ENCODE measurements around the gene MYRIP.

The MYRIP gene

GRCh38 chr3:40143283-40144090, 334.1 kb downstream of the MYRIP start:
- no peaks in the 10 kb centered on the region for H3K4me1 Mint-ChIP-seq
- TF ChIP-seq, protein P1, sequence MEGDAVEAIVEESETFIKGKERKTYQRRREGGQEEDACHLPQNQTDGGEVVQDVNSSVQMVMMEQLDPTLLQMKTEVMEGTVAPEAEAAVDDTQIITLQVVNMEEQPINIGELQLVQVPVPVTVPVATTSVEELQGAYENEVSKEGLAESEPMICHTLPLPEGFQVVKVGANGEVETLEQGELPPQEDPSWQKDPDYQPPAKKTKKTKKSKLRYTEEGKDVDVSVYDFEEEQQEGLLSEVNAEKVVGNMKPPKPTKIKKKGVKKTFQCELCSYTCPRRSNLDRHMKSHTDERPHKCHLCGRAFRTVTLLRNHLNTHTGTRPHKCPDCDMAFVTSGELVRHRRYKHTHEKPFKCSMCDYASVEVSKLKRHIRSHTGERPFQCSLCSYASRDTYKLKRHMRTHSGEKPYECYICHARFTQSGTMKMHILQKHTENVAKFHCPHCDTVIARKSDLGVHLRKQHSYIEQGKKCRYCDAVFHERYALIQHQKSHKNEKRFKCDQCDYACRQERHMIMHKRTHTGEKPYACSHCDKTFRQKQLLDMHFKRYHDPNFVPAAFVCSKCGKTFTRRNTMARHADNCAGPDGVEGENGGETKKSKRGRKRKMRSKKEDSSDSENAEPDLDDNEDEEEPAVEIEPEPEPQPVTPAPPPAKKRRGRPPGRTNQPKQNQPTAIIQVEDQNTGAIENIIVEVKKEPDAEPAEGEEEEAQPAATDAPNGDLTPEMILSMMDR (IDR thresholded peaks at IDR 0.05) = no peak
- H3K36me3 Mint-ChIP-seq (ENCODE audit: low read depth) = peaks cover 4% of the 10 kb centered on the region
- peaks cover 7% of the 10 kb centered on the region for H3K27me3 Mint-ChIP-seq (ENCODE audit: low read depth, poor library complexity)
- H3K9me3 Mint-ChIP-seq = peaks cover 21% of the 10 kb centered on the region
- no peak overlapping the region for H3K27ac Mint-ChIP-seq
- H3K4me3 Mint-ChIP-seq = no peak overlapping the region
- no peak for DNase-seq

DNA sequence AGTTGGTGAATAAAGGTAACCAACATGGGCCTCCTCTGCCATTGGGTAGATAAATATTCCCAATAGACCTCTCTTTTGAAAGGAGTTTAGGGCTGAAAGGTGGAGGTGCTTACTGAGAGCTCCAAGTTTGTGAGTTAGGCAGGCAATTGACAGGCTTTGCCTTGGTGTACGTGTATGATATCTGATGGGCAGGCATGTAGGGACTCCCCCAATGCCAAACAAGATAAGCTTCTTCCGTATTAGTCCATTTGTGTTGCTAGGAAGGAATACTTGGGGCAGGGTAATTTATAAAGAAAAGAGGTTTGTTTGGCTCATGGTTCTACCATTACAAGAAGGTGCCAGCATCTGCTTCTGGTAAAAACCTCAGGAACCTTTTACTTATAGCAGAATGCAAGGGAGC, 339.4 kb downstream of the MYRIP start:
- H3K4me3 Mint-ChIP-seq = no peak overlapping the region

GRCh38 chr3:40152482-40153133, 343.2 kb downstream of the MYRIP start:
- TF ChIP-seq, protein P1 (IDR thresholded peaks at IDR 0.05) = no peak
- no peak overlapping the region for H3K27ac Mint-ChIP-seq
- H3K36me3 Mint-ChIP-seq (ENCODE audit: low read depth) = no peaks in the 10 kb centered on the region
- no peak for DNase-seq
- no peak overlapping the region for H3K4me3 Mint-ChIP-seq
- no peaks in the 10 kb centered on the region for H3K4me1 Mint-ChIP-seq
- no peaks in the 10 kb centered on the region for H3K27me3 Mint-ChIP-seq (ENCODE audit: low read depth, poor library complexity)
- peaks cover under 1% of the 10 kb centered on the region for H3K9me3 Mint-ChIP-seq

More for the DNA sequence above, 339.4 kb downstream of the MYRIP start:
- no peak overlapping the region for H3K27ac Mint-ChIP-seq
- no peaks in the 10 kb centered on the region for H3K4me1 Mint-ChIP-seq
- H3K36me3 Mint-ChIP-seq (ENCODE audit: low read depth) = no peaks in the 10 kb centered on the region
- no peaks in the 10 kb centered on the region for H3K9me3 Mint-ChIP-seq
- no peaks in the 10 kb centered on the region for H3K27me3 Mint-ChIP-seq (ENCODE audit: low read depth, poor library complexity)
- no peak for DNase-seq
- TF ChIP-seq, protein P1 (IDR thresholded peaks at IDR 0.05) = no peak

- no peak overlapping the region for H3K27ac Mint-ChIP-seq
- peaks cover 40% of the 10 kb centered on the region for H3K9me3 Mint-ChIP-seq
- TF ChIP-seq, protein P1 (IDR thresholded peaks at IDR 0.05) = no peak
- no peak overlapping the region for H3K4me3 Mint-ChIP-seq
- no peaks in the 10 kb centered on the region for H3K27me3 Mint-ChIP-seq (ENCODE audit: low read depth, poor library complexity)
- peaks cover 15% of the 10 kb centered on the region for H3K36me3 Mint-ChIP-seq (ENCODE audit: low read depth)
- DNase-seq = no peak
- H3K4me1 Mint-ChIP-seq = no peaks in the 10 kb centered on the region
Measured at GRCh38 chr3:40160933-40161332, 351.5 kb downstream of the MYRIP start.

- Mint-ChIP-seq H3K27me3 (ENCODE audit: low read depth, poor library complexity) (peaks cover 3% of the 10 kb centered on the region), H3K27ac (no peak overlapping the region), H3K36me3 (ENCODE audit: low read depth) (peaks cover 15% of the 10 kb centered on the region), H3K4me1 (no peaks in the 10 kb centered on the region), H3K9me3 (peaks cover 39% of the 10 kb centered on the region), H3K4me3 (no peak overlapping the region)
- no peak for DNase-seq
- TF ChIP-seq, protein P1 (IDR thresholded peaks at IDR 0.05) = no peak
Measured at GRCh38 chr3:40162616-40163015, 353.2 kb downstream of the MYRIP start.

All from nephron progenitor cell (in vitro differentiated cells).